ENCODE measurements around the gene RAD18. TPM values are rescaled to one million over a fixed set of nuclear protein-coding genes. Genes with fewer than 3 reads are reported as not detected.

The RAD18 gene
- total RNA-seq, 4 donors from 2014 or later = 8.6 to 11.9 (median 9.7) TPM

- TF ChIP-seq CTCF (IDR thresholded peaks at IDR 0.05) (no peak), EP300 (IDR thresholded peaks at IDR 0.05; ENCODE audit: low read depth) (no peak), POLR2AphosphoS5 (IDR thresholded peaks at IDR 0.05) (no peak), POLR2A (IDR thresholded peaks at IDR 0.05) (no peak)
- Histone ChIP-seq H3K9me3 (peaks cover 0 to 8% of the 10 kb centered on the region in 2 donors), H3K4me1 (no peaks in the 10 kb centered on the region), H3K27ac (no peak overlapping the region), H3K27me3 (no peaks in the 10 kb centered on the region), H3K36me3 (peaks cover 0 to 30% (median 5%) of the 10 kb centered on the region in 4 donors), H3K4me3 (no peak overlapping the region)
- intact Hi-C loops (cut with DNase I; ENCODE audit: low total_unique reads) (no loop called here), in situ Hi-C loops (cut with MboI; ENCODE audit: low pct_ligation_motif_present in 1 of 4, low pct_unique_long_range_greater_than_20kb in 1 of 4, low sequenced_read_pairs in 3 of 4) (no loop called here)
- 81 to 82% methylated on average over 4 of the region's 4 CpGs for WGBS, 2 donors (ENCODE audit: low coverage in 1 of 2)
- no peak for DNase-seq
These were observed 20.4 kb downstream of the RAD18 start for GRCh38 chr3:8942746-8943488.

- intact Hi-C loops (cut with DNase I; ENCODE audit: low total_unique reads) (no loop called here), in situ Hi-C loops (cut with MboI; ENCODE audit: low pct_ligation_motif_present in 1 of 4, low pct_unique_long_range_greater_than_20kb in 1 of 4, low sequenced_read_pairs in 3 of 4) (no loop called here)
- H3K36me3 ChIP-seq = peaks cover 0 to 30% (median 5%) of the 10 kb centered on the region in 4 donors
- no peak overlapping the region for H3K4me3 ChIP-seq
- H3K4me1 ChIP-seq = no peaks in the 10 kb centered on the region
- DNase-seq = no peak
- WGBS, 2 donors (ENCODE audit: low coverage in 1 of 2) = 89 to 93% methylated on average over 3 to 4 of the region's 4 CpGs
- peaks cover 0 to 8% of the 10 kb centered on the region in 2 donors for H3K9me3 ChIP-seq
- no peaks in the 10 kb centered on the region for H3K27me3 ChIP-seq
- TF ChIP-seq POLR2A (IDR thresholded peaks at IDR 0.05) (no peak), EP300 (IDR thresholded peaks at IDR 0.05; ENCODE audit: low read depth) (no peak), POLR2AphosphoS5 (IDR thresholded peaks at IDR 0.05) (no peak), CTCF (IDR thresholded peaks at IDR 0.05) (no peak)
- no peak overlapping the region for H3K27ac ChIP-seq
These were observed 21.2 kb downstream of the RAD18 start for GRCh38 chr3:8942115-8942514.

GRCh38 chr3:8938021-8938420, 25.3 kb downstream of the RAD18 start:
- intact Hi-C loops (cut with DNase I; ENCODE audit: low total_unique reads) (no loop called here), in situ Hi-C loops (cut with MboI; ENCODE audit: low pct_ligation_motif_present in 1 of 4, low pct_unique_long_range_greater_than_20kb in 1 of 4, low sequenced_read_pairs in 3 of 4) (no loop called here)
- H3K36me3 ChIP-seq = peaks cover 0 to 16% (median 0%) of the 10 kb centered on the region in 4 donors
- 79 to 80% methylated on average over 1 of the region's 1 CpG for WGBS, 2 donors (ENCODE audit: low coverage in 1 of 2)
- H3K27me3 ChIP-seq = no peaks in the 10 kb centered on the region
- no peak overlapping the region for H3K27ac ChIP-seq
- H3K9me3 ChIP-seq = peaks cover 0 to 2% of the 10 kb centered on the region in 2 donors
- H3K4me3 ChIP-seq = no peak overlapping the region
- peaks cover 0 to under 1% (median 0%) of the 10 kb centered on the region in 4 donors for H3K4me1 ChIP-seq
- TF ChIP-seq POLR2A (IDR thresholded peaks at IDR 0.05) = no peak
- no peak for TF ChIP-seq CTCF (IDR thresholded peaks at IDR 0.05)
- DNase-seq = no peak

- no peak for TF ChIP-seq POLR2A (IDR thresholded peaks at IDR 0.05)
- no peak for TF ChIP-seq POLR2AphosphoS5 (IDR thresholded peaks at IDR 0.05)
- no peak for TF ChIP-seq EP300 (IDR thresholded peaks at IDR 0.05; ENCODE audit: low read depth)
- no peak for TF ChIP-seq CTCF (IDR thresholded peaks at IDR 0.05)
- 52 to 70% methylated on average over 4 to 6 of the region's 6 CpGs for WGBS, 2 donors (ENCODE audit: low coverage in 1 of 2)
- no peak overlapping the region for H3K4me3 ChIP-seq
- no peak overlapping the region for H3K27ac ChIP-seq
- in situ Hi-C loops (cut with MboI; ENCODE audit: low pct_ligation_motif_present in 1 of 4, low pct_unique_long_range_greater_than_20kb in 1 of 4, low sequenced_read_pairs in 3 of 4) (no loop called here), intact Hi-C loops (cut with DNase I; ENCODE audit: low total_unique reads) (no loop called here)
- no peaks in the 10 kb centered on the region for H3K27me3 ChIP-seq
- no peak for DNase-seq
- H3K4me1 ChIP-seq = peaks cover 0 to 4% (median 0%) of the 10 kb centered on the region in 4 donors
- H3K36me3 ChIP-seq = peaks cover 0 to 16% (median 0%) of the 10 kb centered on the region in 4 donors
- no peaks in the 10 kb centered on the region for H3K9me3 ChIP-seq
These were observed 25.9 kb downstream of the RAD18 start for GRCh38 chr3:8937064-8938020.

Measured in transverse colon (tissue), 4 donors.